Activated CD8-positive, alpha-beta memory T cell treated with anti-CD3 and anti-CD28 coated beads for 48 hours (primary cell): ENCODE results near the gene SLC8A1.

Source experiments
- DNase-seq, 3 experiments: peaks; one replicate each; pipeline ENCODE4 v3.0.0-alpha.2; 2020; ENCODE audit warnings: low read depth in 2 of 3, low spot score in 2 of 3

SLC8A1 gene

GRCh38 chr2:40357667-40358066 is 94.2 kb downstream of the SLC8A1 start:
- DNase-seq: no peak

- DNase-seq: no peak
Observed at GRCh38 chr2:40355451-40355850, 96.4 kb downstream of the SLC8A1 start.

- no peak for DNase-seq
Observed at GRCh38 chr2:40353231-40353630, 98.7 kb downstream of the SLC8A1 start.

GRCh38 chr2:40352703-40353099 is 99.2 kb downstream of the SLC8A1 start:
- DNase-seq: no peak

- DNase-seq: no peak
Observed at GRCh38 chr2:40352041-40352702, 99.7 kb downstream of the SLC8A1 start.

GRCh38 chr2:40348665-40349064 is 103.2 kb downstream of the SLC8A1 start:
- DNase-seq: no peak

- no peak for DNase-seq
Observed at GRCh38 chr2:40348038-40348437, 103.9 kb downstream of the SLC8A1 start.

GRCh38 chr2:40346535-40347354 is 105.1 kb downstream of the SLC8A1 start:
- DNase-seq: no peak

- no peak for DNase-seq
Observed at GRCh38 chr2:40344364-40344763, 107.5 kb downstream of the SLC8A1 start.

GRCh38 chr2:40343902-40344301 is 108.0 kb downstream of the SLC8A1 start:
- no peak for DNase-seq

GRCh38 chr2:40341198-40341597 is 110.7 kb downstream of the SLC8A1 start:
- DNase-seq: no peak

GRCh38 chr2:40339026-40339425 is 112.9 kb downstream of the SLC8A1 start:
- no peak for DNase-seq

GRCh38 chr2:40332191-40332826 is 119.6 kb downstream of the SLC8A1 start:
- DNase-seq: no peak

GRCh38 chr2:40330096-40330495 is 121.8 kb downstream of the SLC8A1 start:
- DNase-seq: no peak

- no peak for DNase-seq
Observed at GRCh38 chr2:40329739-40330030, 122.2 kb downstream of the SLC8A1 start.

- no peak for DNase-seq
Observed at GRCh38 chr2:40325116-40325515, 126.8 kb downstream of the SLC8A1 start.

- DNase-seq: no peak
Observed at GRCh38 chr2:40324656-40325055, 127.2 kb downstream of the SLC8A1 start.

GRCh38 chr2:40321822-40322221 is 130.1 kb downstream of the SLC8A1 start:
- no peak for DNase-seq

GRCh38 chr2:40321016-40321623 is 130.8 kb downstream of the SLC8A1 start:
- DNase-seq: no peak

- no peak for DNase-seq
Observed at GRCh38 chr2:40318921-40319320, 133.0 kb downstream of the SLC8A1 start.

GRCh38 chr2:40317761-40318160 is 134.1 kb downstream of the SLC8A1 start:
- DNase-seq: no peak

- no peak for DNase-seq
Observed at GRCh38 chr2:40317046-40317445, 134.8 kb downstream of the SLC8A1 start.
